ENCODE data around the gene IRX6.

The IRX6 gene

DNA sequence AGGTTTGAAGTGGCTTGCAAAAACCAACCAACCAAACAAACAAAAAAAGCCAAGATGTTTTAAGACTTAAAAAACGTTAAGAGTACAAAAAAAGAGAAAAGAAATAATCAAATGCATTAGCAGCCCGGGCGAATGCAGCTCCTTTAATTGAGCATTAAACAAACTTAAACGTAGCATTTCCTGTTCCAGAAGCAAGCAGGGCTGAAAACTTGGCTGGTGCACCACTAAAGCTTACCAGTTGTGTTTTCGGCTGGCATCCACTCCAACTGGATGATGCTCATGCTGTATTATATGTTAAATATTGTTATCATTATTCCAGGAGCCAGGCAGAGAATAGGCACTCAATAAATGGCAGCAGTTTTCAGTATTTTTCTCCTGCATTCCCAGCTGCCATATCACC, 45.1 kb downstream of the IRX6 start:
- peaks cover 23% of the 10 kb centered on the region for H3K4me1 ChIP-seq (ENCODE audit: control insufficient read depth, insufficient read depth, low read length)
- DNase-seq (ENCODE audit: low read depth) = no peak
- H3K36me3 ChIP-seq (ENCODE audit: control insufficient read depth, insufficient read depth, low read length, severe bottlenecking) = no peaks in the 10 kb centered on the region
- no peak overlapping the region for H3K9ac ChIP-seq (ENCODE audit: low read length)
- peaks cover 13% of the 10 kb centered on the region for H3K27me3 ChIP-seq (replicated peaks; ENCODE audit: control insufficient read depth, insufficient read depth, low read length)
- no peak overlapping the region for H3K4me3 ChIP-seq (ENCODE audit: low read length)
- no peaks in the 10 kb centered on the region for H3K9me3 ChIP-seq (ENCODE audit: control insufficient read depth, low read length)

DNA sequence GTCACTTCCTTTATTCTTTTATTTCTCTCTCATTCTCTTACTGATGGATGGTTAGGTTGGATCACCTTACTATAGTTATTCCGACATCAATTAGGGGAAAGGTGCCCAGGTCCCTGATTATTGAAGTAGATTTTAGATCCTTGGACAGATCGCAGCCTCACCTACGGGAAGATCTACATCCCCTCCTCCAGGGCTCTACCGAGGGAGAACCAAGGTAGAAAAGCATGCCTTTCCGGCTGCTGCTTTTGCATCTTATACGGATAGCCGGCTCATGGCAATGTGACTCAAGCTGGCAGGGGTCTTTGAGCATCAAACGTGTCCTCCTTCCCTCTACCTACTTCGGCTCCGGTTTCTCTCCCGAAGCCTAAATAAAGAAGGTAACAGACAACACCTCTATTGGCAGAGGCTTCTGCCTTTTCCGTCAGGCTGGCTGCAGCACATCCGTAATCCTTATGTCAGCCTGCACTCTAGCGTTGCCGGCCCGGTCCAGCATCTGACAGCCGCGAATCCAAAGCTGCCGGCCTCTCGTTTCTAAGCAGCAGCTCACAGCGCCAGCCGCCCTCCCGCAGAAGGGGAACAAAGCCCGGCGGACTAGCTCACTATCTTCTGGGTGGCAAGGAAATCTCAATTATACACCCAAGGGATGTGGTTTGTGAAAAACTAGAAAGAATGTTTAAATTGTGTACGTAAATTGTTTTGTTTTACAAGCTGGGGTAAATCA, 46.9 kb downstream of the IRX6 start:
- DNase-seq (ENCODE audit: low read depth) = peak; percentile 74
- Histone ChIP-seq H3K4me3 (ENCODE audit: low read length) (no peak overlapping the region), H3K9ac (ENCODE audit: low read length) (no peak overlapping the region), H3K4me1 (ENCODE audit: control insufficient read depth, insufficient read depth, low read length) (peaks cover 23% of the 10 kb centered on the region), H3K36me3 (ENCODE audit: control insufficient read depth, insufficient read depth, low read length, severe bottlenecking) (no peaks in the 10 kb centered on the region), H3K9me3 (ENCODE audit: control insufficient read depth, low read length) (no peaks in the 10 kb centered on the region), H3K27me3 (replicated peaks; ENCODE audit: control insufficient read depth, insufficient read depth, low read length) (peaks cover 13% of the 10 kb centered on the region)

DNA sequence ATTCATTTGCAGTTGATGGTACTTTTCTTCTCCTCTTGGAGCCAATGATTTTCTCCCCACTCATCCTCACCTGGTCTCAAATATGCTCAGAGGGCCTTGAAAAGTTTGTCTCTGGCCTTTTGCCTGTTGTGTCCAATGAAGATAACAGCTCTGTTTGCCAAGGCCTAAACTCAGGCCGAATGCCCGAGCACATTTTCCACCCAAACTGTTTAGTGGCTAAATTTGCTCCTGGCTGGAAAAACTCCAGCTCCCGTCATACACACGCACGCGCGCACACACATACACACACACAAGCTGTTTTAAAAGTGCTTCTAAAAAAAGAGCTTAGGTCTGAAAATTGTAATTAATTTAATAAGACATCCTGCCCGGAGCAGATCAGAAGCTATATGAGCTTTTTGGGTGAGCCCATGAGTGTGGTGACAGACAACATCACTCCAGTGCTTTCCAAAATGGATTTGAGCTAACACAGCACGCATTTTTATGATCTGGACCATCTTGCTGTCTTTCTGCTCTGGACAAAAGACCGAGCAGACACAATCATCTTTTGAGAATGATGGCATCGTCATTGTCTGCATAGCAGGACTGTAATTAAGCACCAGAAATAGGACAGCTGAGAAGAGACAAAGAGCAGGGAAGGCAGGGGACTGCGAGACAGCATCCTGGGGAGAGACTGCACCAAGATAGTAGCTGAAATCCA, 48.9 kb downstream of the IRX6 start:
- Histone ChIP-seq H3K4me1 (ENCODE audit: control insufficient read depth, insufficient read depth, low read length) (peaks cover 10% of the 10 kb centered on the region), H3K9ac (ENCODE audit: low read length) (no peak overlapping the region), H3K4me3 (ENCODE audit: low read length) (no peak overlapping the region), H3K36me3 (ENCODE audit: control insufficient read depth, insufficient read depth, low read length, severe bottlenecking) (no peaks in the 10 kb centered on the region), H3K27me3 (replicated peaks; ENCODE audit: control insufficient read depth, insufficient read depth, low read length) (peaks cover 13% of the 10 kb centered on the region), H3K9me3 (ENCODE audit: control insufficient read depth, low read length) (no peaks in the 10 kb centered on the region)
- no peak for DNase-seq (ENCODE audit: low read depth)

DNA sequence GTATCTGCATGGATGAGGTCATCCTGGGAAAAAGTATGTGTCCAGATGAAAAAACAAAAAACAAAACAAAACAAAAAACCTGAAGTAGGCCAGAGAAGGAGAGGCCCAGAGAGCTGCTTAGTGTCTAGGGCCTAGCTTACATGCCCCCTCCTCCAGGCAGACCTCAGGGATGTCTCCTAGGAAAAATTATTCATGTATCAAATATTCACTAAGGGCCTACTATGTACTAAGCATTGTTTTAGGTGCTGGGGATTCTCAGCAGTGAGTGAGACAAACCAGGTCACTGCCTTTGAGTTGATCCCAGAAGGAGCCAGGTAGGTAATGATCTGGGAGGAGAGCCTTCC, 49.5 kb downstream of the IRX6 start:
- Histone ChIP-seq H3K36me3 (ENCODE audit: control insufficient read depth, insufficient read depth, low read length, severe bottlenecking) (no peaks in the 10 kb centered on the region), H3K4me3 (ENCODE audit: low read length) (no peak overlapping the region), H3K9ac (ENCODE audit: low read length) (no peak overlapping the region), H3K9me3 (ENCODE audit: control insufficient read depth, low read length) (no peaks in the 10 kb centered on the region), H3K4me1 (ENCODE audit: control insufficient read depth, insufficient read depth, low read length) (peaks cover 6% of the 10 kb centered on the region), H3K27me3 (replicated peaks; ENCODE audit: control insufficient read depth, insufficient read depth, low read length) (peaks cover 13% of the 10 kb centered on the region)
- no peak for DNase-seq (ENCODE audit: low read depth)

DNA sequence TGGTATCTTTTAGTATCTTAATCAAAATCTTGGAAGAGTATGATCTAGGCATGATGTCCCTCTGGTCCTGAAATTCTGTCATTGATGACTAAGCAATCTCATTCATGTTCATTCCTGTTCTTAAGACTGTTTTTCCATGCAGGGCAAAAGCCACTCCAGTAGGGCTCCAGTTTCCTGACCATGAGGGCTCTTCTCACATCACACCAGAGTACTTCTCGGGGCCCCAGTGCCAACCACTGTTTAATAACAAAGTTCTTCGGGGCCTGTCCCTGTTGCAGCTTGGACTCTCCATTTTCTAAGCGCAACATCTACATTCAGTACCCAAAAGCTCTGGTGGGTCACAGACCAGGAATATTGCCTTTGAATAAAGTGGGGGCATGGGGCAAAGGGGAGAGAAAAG, 52.0 kb downstream of the IRX6 start:
- DNase-seq (ENCODE audit: low read depth) = no peak
- Histone ChIP-seq H3K4me1 (ENCODE audit: control insufficient read depth, insufficient read depth, low read length) (peaks cover 2% of the 10 kb centered on the region), H3K4me3 (ENCODE audit: low read length) (no peak overlapping the region), H3K27me3 (replicated peaks; ENCODE audit: control insufficient read depth, insufficient read depth, low read length) (peaks cover 18% of the 10 kb centered on the region), H3K9ac (ENCODE audit: low read length) (no peak overlapping the region), H3K36me3 (ENCODE audit: control insufficient read depth, insufficient read depth, low read length, severe bottlenecking) (no peaks in the 10 kb centered on the region), H3K9me3 (ENCODE audit: control insufficient read depth, low read length) (no peaks in the 10 kb centered on the region)

DNA sequence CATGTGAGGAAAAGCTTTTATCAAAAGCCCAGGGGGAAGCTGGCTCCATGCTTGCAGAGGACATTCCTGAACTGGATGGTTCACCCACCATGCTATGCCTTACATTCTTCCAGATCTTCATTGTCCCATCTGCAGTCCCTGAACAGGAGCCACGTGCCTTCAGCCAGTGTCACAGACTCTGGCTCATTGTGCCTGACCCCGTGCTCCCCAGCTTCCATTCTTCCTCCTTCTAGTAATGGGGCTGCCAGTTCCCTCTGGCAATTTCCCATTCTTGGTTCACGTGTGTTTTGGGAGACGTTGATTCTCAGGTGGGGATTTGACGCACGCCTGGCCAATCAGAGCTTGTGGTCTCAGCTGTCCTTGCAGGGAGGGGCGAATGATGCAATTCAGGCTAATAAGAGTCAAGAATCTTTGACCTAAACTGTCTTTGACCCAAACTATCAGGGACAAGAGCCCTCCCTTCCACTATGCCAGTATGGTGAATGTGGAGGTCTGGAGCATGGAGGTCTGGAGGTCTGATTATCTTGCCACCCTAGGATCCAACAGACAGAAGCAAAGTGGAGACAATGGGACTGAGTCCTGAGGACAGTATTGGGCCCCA, 52.7 kb downstream of the IRX6 start:
- no peaks in the 10 kb centered on the region for H3K9me3 ChIP-seq (ENCODE audit: control insufficient read depth, low read length)
- no peak for DNase-seq (ENCODE audit: low read depth)
- H3K36me3 ChIP-seq (ENCODE audit: control insufficient read depth, insufficient read depth, low read length, severe bottlenecking) = no peaks in the 10 kb centered on the region
- no peak overlapping the region for H3K4me3 ChIP-seq (ENCODE audit: low read length)
- H3K27me3 ChIP-seq (replicated peaks; ENCODE audit: control insufficient read depth, insufficient read depth, low read length) = peaks cover 21% of the 10 kb centered on the region
- peaks cover 2% of the 10 kb centered on the region for H3K4me1 ChIP-seq (ENCODE audit: control insufficient read depth, insufficient read depth, low read length)
- no peak overlapping the region for H3K9ac ChIP-seq (ENCODE audit: low read length)

DNA sequence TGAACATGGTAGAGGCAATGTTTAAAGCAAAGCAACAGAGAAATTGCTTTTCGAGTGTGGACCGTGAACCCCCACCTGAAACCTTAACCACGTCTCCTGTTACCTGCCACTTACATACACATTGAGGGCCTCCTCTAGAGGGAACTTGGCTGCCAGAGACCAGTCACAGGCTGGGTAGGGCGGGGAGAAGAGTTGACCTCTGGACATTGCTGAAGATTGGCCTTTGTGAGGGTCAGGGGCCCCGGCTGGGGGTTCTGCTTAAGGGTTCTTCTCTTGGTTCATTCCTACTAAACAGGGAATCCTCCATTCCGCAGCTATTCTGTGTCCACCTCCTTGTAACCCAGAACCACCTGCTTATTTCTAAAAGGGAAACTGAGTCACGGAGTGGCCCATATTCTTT, 53.8 kb downstream of the IRX6 start:
- no peaks in the 10 kb centered on the region for H3K9me3 ChIP-seq (ENCODE audit: control insufficient read depth, low read length)
- no peaks in the 10 kb centered on the region for H3K36me3 ChIP-seq (ENCODE audit: control insufficient read depth, insufficient read depth, low read length, severe bottlenecking)
- no peak overlapping the region for H3K4me3 ChIP-seq (ENCODE audit: low read length)
- H3K27me3 ChIP-seq (replicated peaks; ENCODE audit: control insufficient read depth, insufficient read depth, low read length) = peaks cover 21% of the 10 kb centered on the region
- H3K4me1 ChIP-seq (ENCODE audit: control insufficient read depth, insufficient read depth, low read length) = peaks cover 2% of the 10 kb centered on the region
- H3K9ac ChIP-seq (ENCODE audit: low read length) = no peak overlapping the region
- DNase-seq (ENCODE audit: low read depth) = no peak

DNA sequence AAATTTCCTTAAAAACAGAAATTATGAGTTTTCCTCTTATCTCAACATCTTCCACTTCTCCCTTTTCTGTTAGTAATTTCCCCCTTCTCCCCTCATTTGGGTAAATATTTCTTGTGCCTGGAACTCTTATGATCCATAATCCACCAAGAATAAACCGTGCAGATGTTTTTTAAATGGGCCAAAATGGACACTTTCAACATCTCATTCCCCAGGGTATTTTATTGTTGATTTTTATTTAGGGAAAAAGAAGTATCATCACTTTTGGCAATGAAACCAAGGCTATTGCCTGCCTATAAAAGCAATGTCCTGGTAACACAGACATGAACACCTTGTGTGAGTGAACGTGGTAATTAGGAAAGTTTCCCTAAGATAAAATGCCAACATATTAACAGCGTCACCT, 54.6 kb downstream of the IRX6 start:
- Histone ChIP-seq H3K27me3 (replicated peaks; ENCODE audit: control insufficient read depth, insufficient read depth, low read length) (peaks cover 21% of the 10 kb centered on the region), H3K9ac (ENCODE audit: low read length) (no peak overlapping the region), H3K36me3 (ENCODE audit: control insufficient read depth, insufficient read depth, low read length, severe bottlenecking) (no peaks in the 10 kb centered on the region), H3K9me3 (ENCODE audit: control insufficient read depth, low read length) (no peaks in the 10 kb centered on the region), H3K4me3 (ENCODE audit: low read length) (no peak overlapping the region), H3K4me1 (ENCODE audit: control insufficient read depth, insufficient read depth, low read length) (peaks cover 2% of the 10 kb centered on the region)
- DNase-seq (ENCODE audit: low read depth) = no peak

DNA sequence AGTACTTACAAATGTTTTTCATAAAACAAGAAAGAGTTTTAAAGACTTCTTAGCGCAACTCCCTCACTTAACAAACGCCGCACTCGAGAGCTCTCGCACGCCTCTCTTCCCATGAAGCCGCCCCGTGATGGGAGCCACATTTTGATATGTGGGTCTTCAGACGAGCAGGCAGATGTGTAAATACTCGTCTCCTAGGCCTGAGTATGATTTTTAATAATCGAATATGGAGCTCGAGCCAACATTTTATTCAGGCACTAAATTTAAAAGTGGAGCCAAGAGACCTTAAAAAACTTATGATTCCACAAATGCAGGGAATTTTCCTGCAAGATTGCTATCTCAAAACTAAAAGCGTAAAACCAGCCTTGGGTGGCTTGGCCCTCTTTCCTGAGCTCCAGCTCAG, 55.4 kb downstream of the IRX6 start:
- no peaks in the 10 kb centered on the region for H3K9me3 ChIP-seq (ENCODE audit: control insufficient read depth, low read length)
- no peak overlapping the region for H3K9ac ChIP-seq (ENCODE audit: low read length)
- H3K27me3 ChIP-seq (replicated peaks; ENCODE audit: control insufficient read depth, insufficient read depth, low read length) = peaks cover 21% of the 10 kb centered on the region
- no peak for DNase-seq (ENCODE audit: low read depth)
- H3K4me3 ChIP-seq (ENCODE audit: low read length) = no peak overlapping the region
- H3K36me3 ChIP-seq (ENCODE audit: control insufficient read depth, insufficient read depth, low read length, severe bottlenecking) = no peaks in the 10 kb centered on the region
- peaks cover 2% of the 10 kb centered on the region for H3K4me1 ChIP-seq (ENCODE audit: control insufficient read depth, insufficient read depth, low read length)

DNA sequence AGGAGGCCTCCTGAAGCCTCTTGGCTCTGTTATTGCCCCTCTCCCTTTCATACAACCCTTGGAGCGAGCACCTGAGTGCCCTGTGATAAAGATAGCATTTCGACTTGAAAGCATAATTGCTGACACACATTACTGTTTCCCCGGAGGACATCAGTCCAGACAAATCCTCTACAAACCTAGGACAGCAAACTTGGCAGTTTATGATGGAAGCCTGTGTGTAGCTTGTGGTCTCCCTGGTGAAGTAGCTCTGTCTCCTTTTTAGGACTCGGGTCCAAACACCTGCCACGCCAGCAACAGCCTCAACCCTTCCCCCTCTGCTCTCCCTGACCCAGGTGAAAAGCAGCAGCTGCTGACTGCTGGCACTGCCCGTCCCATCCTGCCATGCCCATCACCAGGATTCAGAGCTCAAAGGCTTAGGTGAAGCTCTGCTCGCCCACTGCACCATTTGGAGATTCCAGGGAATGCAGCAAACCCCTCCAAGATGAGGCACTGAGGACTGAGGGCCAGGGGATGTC, 55.9 kb downstream of the IRX6 start:
- Histone ChIP-seq H3K27me3 (replicated peaks; ENCODE audit: control insufficient read depth, insufficient read depth, low read length) (peaks cover 21% of the 10 kb centered on the region), H3K9ac (ENCODE audit: low read length) (no peak overlapping the region), H3K36me3 (ENCODE audit: control insufficient read depth, insufficient read depth, low read length, severe bottlenecking) (no peaks in the 10 kb centered on the region), H3K9me3 (ENCODE audit: control insufficient read depth, low read length) (no peaks in the 10 kb centered on the region), H3K4me1 (ENCODE audit: control insufficient read depth, insufficient read depth, low read length) (peaks cover 2% of the 10 kb centered on the region), H3K4me3 (ENCODE audit: low read length) (no peak overlapping the region)
- no peak for DNase-seq (ENCODE audit: low read depth)
